HUES6 (cell line): Measurements from ENCODE around the gene APOA4.
A peak's percentile ranks its signal among the peaks of the same experiment; 100 is the strongest.
"Not testable (repeated sequence)": the region's sequence is repeated elsewhere in the genome, so short reads cannot be mapped to it uniquely, and the experiment has no call there.

Experiments
- H3K27ac ChIP-seq: 2 replicates; pipeline ENCODE4 v1.7.0; 2013; ENCODE audit warnings: low read depth, mild to moderate bottlenecking, low read length, inconsistent platforms
- H3K27me3 ChIP-seq: 2 replicates; pipeline ENCODE4 v1.6.1; 2013; ENCODE audit warnings: low read length; ENCODE audit not compliant: control insufficient read depth, insufficient read depth
- H3K36me3 ChIP-seq: 2 replicates; pipeline ENCODE4 v1.6.1; 2013; ENCODE audit warnings: low read length; ENCODE audit not compliant: control insufficient read depth, insufficient read depth
- H3K4me1 ChIP-seq: 2 replicates; pipeline ENCODE4 v1.6.1; 2013; ENCODE audit warnings: low read length; ENCODE audit not compliant: control insufficient read depth, insufficient read depth
- H3K4me3 ChIP-seq: 2 replicates; pipeline ENCODE4 v1.5.1; 2013; ENCODE audit warnings: low read depth, low read length
- H3K9ac ChIP-seq: one replicate; pipeline ENCODE4 v1.6.1; 2013; ENCODE audit warnings: mild to moderate bottlenecking, low read length
- H3K9me3 ChIP-seq: 2 replicates; pipeline ENCODE4 v1.6.1; 2013; ENCODE audit warnings: low read depth, low read length; ENCODE audit not compliant: control insufficient read depth, insufficient read depth

Gene APOA4

GRCh38 chr11:116836632-116836991 is 13.5 kb upstream of the APOA4 start:
- H3K4me3 ChIP-seq, result no peak overlapping the region
- H3K4me1 ChIP-seq, result peaks cover 26% of the 10 kb centered on the region
- 0 out of 2 replicates have a peak, but pooled peaks cover 2% of the 10 kb centered on the region for H3K9me3 ChIP-seq
- H3K9ac ChIP-seq, result no peak overlapping the region
- no peak overlapping the region for H3K27ac ChIP-seq
- no peaks in the 10 kb centered on the region for H3K36me3 ChIP-seq
- peaks cover 9% of the 10 kb centered on the region for H3K27me3 ChIP-seq

- Histone ChIP-seq H3K36me3 (no peaks in the 10 kb centered on the region), H3K9me3 (0 out of 2 replicates have a peak, but pooled peaks cover 3% of the 10 kb centered on the region), H3K4me1 (peaks cover 26% of the 10 kb centered on the region), H3K4me3 (peak overlapping the region; percentile 61), H3K9ac (peak overlapping the region; percentile 18), H3K27me3 (peaks cover 9% of the 10 kb centered on the region), H3K27ac (no peak overlapping the region)
Measured at GRCh38 chr11:116835791-116836631, 12.9 kb upstream of the APOA4 start.

- Histone ChIP-seq H3K9ac (no peak overlapping the region), H3K4me3 (peak overlapping the region; percentile 61), H3K4me1 (peaks cover 26% of the 10 kb centered on the region), H3K36me3 (no peaks in the 10 kb centered on the region), H3K27ac (no peak overlapping the region), H3K9me3 (0 out of 2 replicates have a peak, but pooled peaks cover 3% of the 10 kb centered on the region), H3K27me3 (peaks cover 9% of the 10 kb centered on the region)
Measured at GRCh38 chr11:116835042-116835772, 12.1 kb upstream of the APOA4 start.

- H3K27ac ChIP-seq, H3K27me3 ChIP-seq, H3K36me3 ChIP-seq, H3K9me3 ChIP-seq, H3K4me3 ChIP-seq, H3K9ac ChIP-seq: not testable (repeated sequence)
- peaks cover 26% of the 10 kb centered on the region for H3K4me1 ChIP-seq
Measured at GRCh38 chr11:116834535-116835041, 11.5 kb upstream of the APOA4 start.

- Histone ChIP-seq H3K4me3 (no peak overlapping the region), H3K9me3 (0 out of 2 replicates have a peak, but pooled peaks cover 3% of the 10 kb centered on the region), H3K27ac (no peak overlapping the region), H3K4me1 (peaks cover 31% of the 10 kb centered on the region), H3K9ac (no peak overlapping the region), H3K36me3 (no peaks in the 10 kb centered on the region), H3K27me3 (peaks cover 9% of the 10 kb centered on the region)
Measured at GRCh38 chr11:116833816-116834534, 10.9 kb upstream of the APOA4 start.

- Histone ChIP-seq H3K9me3 (0 out of 2 replicates have a peak, but pooled peaks cover 3% of the 10 kb centered on the region), H3K4me3 (no peak overlapping the region), H3K4me1 (peaks cover 34% of the 10 kb centered on the region), H3K9ac (no peak overlapping the region), H3K36me3 (no peaks in the 10 kb centered on the region), H3K27me3 (peaks cover 9% of the 10 kb centered on the region), H3K27ac (no peak overlapping the region)
Measured at GRCh38 chr11:116833491-116833815, 10.3 kb upstream of the APOA4 start.

- 0 out of 2 replicates have a peak, but pooled peaks cover 3% of the 10 kb centered on the region for H3K9me3 ChIP-seq
- no peak overlapping the region for H3K9ac ChIP-seq
- peaks cover 33% of the 10 kb centered on the region for H3K4me1 ChIP-seq
- H3K4me3 ChIP-seq, result no peak overlapping the region
- no peak overlapping the region for H3K27ac ChIP-seq
- peaks cover 9% of the 10 kb centered on the region for H3K27me3 ChIP-seq
- no peaks in the 10 kb centered on the region for H3K36me3 ChIP-seq
Measured at GRCh38 chr11:116832350-116833290, 9.5 kb upstream of the APOA4 start.

- peaks cover 9% of the 10 kb centered on the region for H3K27me3 ChIP-seq
- peaks cover 30% of the 10 kb centered on the region for H3K4me1 ChIP-seq
- H3K9ac ChIP-seq, result no peak overlapping the region
- H3K36me3 ChIP-seq, result no peaks in the 10 kb centered on the region
- H3K27ac ChIP-seq, result no peak overlapping the region
- no peak overlapping the region for H3K4me3 ChIP-seq
- 0 out of 2 replicates have a peak, but pooled peaks cover 3% of the 10 kb centered on the region for H3K9me3 ChIP-seq
Measured at GRCh38 chr11:116831790-116832349, 8.8 kb upstream of the APOA4 start.

GRCh38 chr11:116830184-116830912 is 7.2 kb upstream of the APOA4 start:
- Histone ChIP-seq H3K27ac (no peak overlapping the region), H3K9ac (no peak overlapping the region), H3K4me1 (peaks cover 21% of the 10 kb centered on the region), H3K4me3 (no peak overlapping the region), H3K36me3 (no peaks in the 10 kb centered on the region), H3K9me3 (0 out of 2 replicates have a peak, but pooled peaks cover 3% of the 10 kb centered on the region), H3K27me3 (peaks cover 7% of the 10 kb centered on the region)
